Mesenchymal stem cell (in vitro differentiated cells and primary cell): ENCODE results near the gene KRT83.

Source experiments
- DNase-seq: peaks from one replicate; pipeline ENCODE4 v3.0.0-alpha.2; 2013
- H2AFZ ChIP-seq: one replicate; pipeline ENCODE4 v1.6.1; 2013; ENCODE audit warnings: low read depth, mild to moderate bottlenecking, control low read depth, inconsistent platforms, low read length, moderate library complexity
- H2AK5ac ChIP-seq: 2 replicates; pipeline ENCODE4 v1.6.1; 2013; ENCODE audit warnings: low read length, moderate library complexity, mild to moderate bottlenecking, inconsistent platforms; ENCODE audit not compliant: severe bottlenecking
- H2BK120ac ChIP-seq: one replicate; pipeline ENCODE4 v1.6.1; 2013; ENCODE audit warnings: low read depth, mild to moderate bottlenecking, inconsistent platforms, low read length, moderate library complexity
- H2BK12ac ChIP-seq, 2 experiments: one replicate each; pipeline ENCODE4 v1.6.1; 2013; ENCODE audit warnings: inconsistent platforms in 2 of 2, low read length in 2 of 2, mild to moderate bottlenecking in 2 of 2, moderate library complexity in 2 of 2, control low read depth in 1 of 2
- H2BK15ac ChIP-seq: one replicate; pipeline ENCODE4 v1.6.1; 2013; ENCODE audit warnings: mild to moderate bottlenecking, low read depth, inconsistent platforms; ENCODE audit not compliant: poor library complexity, severe bottlenecking
- H2BK5ac ChIP-seq: 2 replicates; pipeline ENCODE4 v1.6.1; 2013; ENCODE audit warnings: low read depth, mild to moderate bottlenecking, low read length, control low read depth, inconsistent platforms; ENCODE audit not compliant: poor library complexity, severe bottlenecking
- H3K14ac ChIP-seq, 2 experiments: one replicate each; pipeline ENCODE4 v1.6.1; 2013; ENCODE audit warnings: inconsistent platforms in 2 of 2, low read length in 2 of 2, control low read depth in 1 of 2, mild to moderate bottlenecking in 1 of 2, moderate library complexity in 1 of 2
- H3K18ac ChIP-seq, 2 experiments: one replicate each; pipeline ENCODE4 v1.6.1; 2013; ENCODE audit warnings: inconsistent platforms in 2 of 2, low read length in 2 of 2, control low read depth in 1 of 2, low read depth in 1 of 2, mild to moderate bottlenecking in 1 of 2
- H3K23ac ChIP-seq, 2 experiments: one replicate each; pipeline ENCODE4 v1.6.1; 2013; ENCODE audit warnings: inconsistent platforms in 2 of 2, low read length in 2 of 2, mild to moderate bottlenecking in 2 of 2, moderate library complexity in 2 of 2, control low read depth in 1 of 2
- H3K27ac ChIP-seq: 2 replicates; pipeline ENCODE4 v1.5.1; 2013; ENCODE audit warnings: mild to moderate bottlenecking, moderate library complexity, low read length, control low read depth, inconsistent platforms; ENCODE audit not compliant: poor library complexity, severe bottlenecking
- H3K27me3 ChIP-seq, 2 experiments: 2 replicates each; pipeline versions ENCODE4 v1.6.1 to v1.7.0; 2013; ENCODE audit warnings: low read length in 2 of 2, mild to moderate bottlenecking in 2 of 2, moderate library complexity in 2 of 2, control low read depth in 1 of 2, inconsistent platforms in 1 of 2; ENCODE audit not compliant: control insufficient read depth in 1 of 2, insufficient read depth in 1 of 2
- H3K36me3 ChIP-seq, 2 experiments: 2 replicates each; pipeline versions ENCODE4 v1.6.1 to v1.7.0; 2013; ENCODE audit warnings: low read length in 2 of 2, control low read depth in 1 of 2, inconsistent platforms in 1 of 2, low read depth in 1 of 2, mild to moderate bottlenecking in 1 of 2; ENCODE audit not compliant: insufficient read depth in 2 of 2, control insufficient read depth in 1 of 2
- H3K4ac ChIP-seq, 2 experiments: one replicate each; pipeline ENCODE4 v1.6.1; 2013; ENCODE audit warnings: inconsistent platforms in 2 of 2, low read length in 2 of 2, mild to moderate bottlenecking in 2 of 2, moderate library complexity in 2 of 2, control low read depth in 1 of 2, low read depth in 1 of 2
- H3K4me1 ChIP-seq: 2 replicates; pipeline ENCODE4 v1.6.1; 2013; ENCODE audit warnings: low read depth, low read length, control low read depth; ENCODE audit not compliant: control insufficient read depth, insufficient read depth
- H3K4me2 ChIP-seq: 2 replicates; pipeline ENCODE4 v1.6.1; 2013; ENCODE audit warnings: low read length, mild to moderate bottlenecking, inconsistent platforms; ENCODE audit not compliant: poor library complexity, severe bottlenecking
- H3K4me3 ChIP-seq, 2 experiments: 2 replicates each; pipeline versions ENCODE4 v1.5.1 to v1.7.0; 2013; ENCODE audit warnings: low read length in 2 of 2, mild to moderate bottlenecking in 2 of 2, control low read depth in 1 of 2, low read depth in 1 of 2; ENCODE audit not compliant: insufficient read depth in 1 of 2
- H3K79me1 ChIP-seq: replicated peaks from 2 replicates; pipeline ENCODE4 v1.6.1; 2013; ENCODE audit warnings: mild to moderate bottlenecking, control low read depth, low read length, inconsistent platforms; ENCODE audit not compliant: poor library complexity, severe bottlenecking
- H3K9ac ChIP-seq: 2 replicates; pipeline ENCODE4 v1.7.0; 2013; ENCODE audit warnings: mild to moderate bottlenecking, low read length, moderate library complexity
- H3K9me3 ChIP-seq: 2 replicates; pipeline ENCODE4 v1.7.0; 2013; ENCODE audit warnings: mild to moderate bottlenecking, low read length; ENCODE audit not compliant: control insufficient read depth
- H4K8ac ChIP-seq: one replicate; pipeline ENCODE4 v1.6.1; 2013; ENCODE audit warnings: inconsistent platforms, mild to moderate bottlenecking, low read length, moderate library complexity
- H4K91ac ChIP-seq: one replicate; pipeline ENCODE4 v1.6.1; 2013; ENCODE audit warnings: mild to moderate bottlenecking, low read length, inconsistent platforms
- WGBS: methylation state at CpG from one replicate; pipeline ENCODE4 v1.1.7; 2013; ENCODE audit warnings: mixed read lengths; 5-methylcytosine and 5-hydroxymethylcytosine counted together

The KRT83 gene

DNA sequence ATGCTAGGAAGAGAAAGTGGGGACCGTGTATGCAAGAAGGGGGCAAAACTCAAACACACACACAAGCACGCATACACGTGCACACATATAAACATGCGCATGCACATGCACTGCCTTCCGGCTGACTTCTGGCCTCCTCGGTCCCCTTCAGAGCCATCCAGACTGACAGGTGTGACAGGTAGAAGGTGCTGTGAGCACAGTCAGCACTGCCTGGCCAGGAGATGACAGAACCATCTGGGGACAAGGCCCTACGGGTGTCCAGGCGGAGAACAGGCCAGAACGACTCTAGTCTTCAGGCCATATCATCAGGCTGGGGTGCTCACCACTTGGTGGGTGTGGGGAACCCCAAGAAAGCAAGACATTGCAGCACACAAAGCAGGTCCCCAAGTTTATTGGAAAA is 7.3 kb downstream of the KRT83 start:
- no peak overlapping the region for H2BK15ac ChIP-seq
- no peak overlapping the region for H3K4ac ChIP-seq
- H4K91ac ChIP-seq, result no peak overlapping the region
- no peak overlapping the region for H3K18ac ChIP-seq
- H3K9me3 ChIP-seq, result no peaks in the 10 kb centered on the region
- no peak overlapping the region for H3K4me3 ChIP-seq
- no peak overlapping the region for H4K8ac ChIP-seq
- H3K36me3 ChIP-seq, result no peaks in the 10 kb centered on the region
- H3K4me2 ChIP-seq, result no peak overlapping the region
- H2BK12ac ChIP-seq, result no peak overlapping the region
- 90% methylated on average over 8 of the region's 9 CpGs for WGBS
- peaks cover 79 to 98% of the 10 kb centered on the region in 2 experiments for H3K27me3 ChIP-seq
- H3K79me1 ChIP-seq, result no peaks in the 10 kb centered on the region
- H3K27ac ChIP-seq, result no peak overlapping the region
- DNase-seq, result no peak
- no peaks in the 10 kb centered on the region for H3K4me1 ChIP-seq
- no peak overlapping the region for H3K14ac ChIP-seq
- H2AFZ ChIP-seq, result no peak overlapping the region
- no peak overlapping the region for H2BK5ac ChIP-seq
- H3K9ac ChIP-seq, result no peak overlapping the region
- H2AK5ac ChIP-seq, result no peak overlapping the region
- no peak overlapping the region for H2BK120ac ChIP-seq
- H3K23ac ChIP-seq, result no peak overlapping the region

DNA sequence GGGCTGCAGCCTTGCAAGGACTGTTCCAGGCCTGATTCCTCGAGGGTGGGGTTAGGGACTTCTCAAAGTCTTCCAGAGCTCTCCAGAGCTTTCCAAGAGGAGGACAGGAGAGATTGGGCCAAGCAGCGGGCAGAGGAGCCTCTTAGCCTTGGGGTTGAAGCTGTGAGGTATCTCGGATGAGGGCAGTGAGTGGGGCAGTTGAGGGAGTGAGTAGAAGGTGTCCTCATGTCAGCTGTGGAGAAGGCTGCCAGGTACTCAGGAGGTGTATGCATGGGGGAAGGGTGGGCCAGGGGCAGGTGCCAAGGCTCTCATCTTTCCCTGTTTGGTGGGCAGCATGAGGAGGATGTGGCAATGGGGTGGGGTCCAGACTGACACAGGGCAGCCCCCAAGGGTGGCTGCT is 7.7 kb downstream of the KRT83 start:
- WGBS, result 45% methylated on average over 3 of the region's 3 CpGs
- Histone ChIP-seq H4K91ac (no peak overlapping the region), H2BK120ac (no peak overlapping the region), H3K4ac (no peak overlapping the region), H3K27me3 (peaks cover 81 to 98% of the 10 kb centered on the region in 2 experiments), H3K36me3 (no peaks in the 10 kb centered on the region), H3K18ac (no peak overlapping the region), H3K9me3 (no peaks in the 10 kb centered on the region), H3K9ac (no peak overlapping the region), H2AK5ac (no peak overlapping the region), H2BK15ac (no peak overlapping the region), H3K27ac (no peak overlapping the region), H3K14ac (no peak overlapping the region), H3K4me3 (no peak overlapping the region), H2BK12ac (no peak overlapping the region), H3K4me2 (no peak overlapping the region), H2AFZ (no peak overlapping the region), H3K23ac (no peak overlapping the region), H3K79me1 (no peaks in the 10 kb centered on the region), H3K4me1 (peaks cover 1% of the 10 kb centered on the region), H4K8ac (no peak overlapping the region), H2BK5ac (no peak overlapping the region)
- no peak for DNase-seq

DNA sequence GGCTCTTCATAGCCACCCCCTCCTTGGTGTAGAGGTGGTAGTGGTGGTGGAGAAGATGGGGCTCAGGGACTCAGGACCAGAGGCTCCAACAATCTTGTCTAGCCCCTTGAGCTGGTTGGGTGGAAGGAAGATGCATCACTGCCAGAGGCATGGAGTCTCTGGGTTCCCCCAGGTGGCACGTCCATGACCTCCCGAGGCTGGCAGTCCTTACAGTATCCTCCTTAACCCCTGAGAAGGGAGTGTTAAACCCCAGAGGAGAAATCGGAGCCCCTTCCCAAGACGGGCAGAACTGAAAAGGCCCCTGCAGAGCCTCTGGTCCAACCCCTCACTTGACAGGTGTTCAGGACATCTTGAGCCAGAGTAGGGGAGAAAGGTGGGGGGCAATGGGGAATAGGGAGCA is 9.1 kb downstream of the KRT83 start:
- Histone ChIP-seq H2AFZ (no peak overlapping the region), H3K4me3 (no peak overlapping the region), H3K9ac (no peak overlapping the region), H2BK15ac (no peak overlapping the region), H3K18ac (no peak overlapping the region), H4K91ac (no peak overlapping the region), H3K79me1 (no peaks in the 10 kb centered on the region), H3K23ac (no peak overlapping the region), H2AK5ac (no peak overlapping the region), H3K14ac (no peak overlapping the region), H4K8ac (no peak overlapping the region), H2BK5ac (no peak overlapping the region), H3K27ac (no peak overlapping the region), H3K9me3 (no peaks in the 10 kb centered on the region), H3K36me3 (no peaks in the 10 kb centered on the region), H2BK12ac (no peak overlapping the region), H3K4me1 (peaks cover 8% of the 10 kb centered on the region), H3K27me3 (peaks cover 83 to 99% of the 10 kb centered on the region in 2 experiments), H3K4ac (no peak overlapping the region), H3K4me2 (no peak overlapping the region), H2BK120ac (no peak overlapping the region)
- WGBS, result 81% methylated on average over 4 of the region's 4 CpGs
- DNase-seq, result no peak

DNA sequence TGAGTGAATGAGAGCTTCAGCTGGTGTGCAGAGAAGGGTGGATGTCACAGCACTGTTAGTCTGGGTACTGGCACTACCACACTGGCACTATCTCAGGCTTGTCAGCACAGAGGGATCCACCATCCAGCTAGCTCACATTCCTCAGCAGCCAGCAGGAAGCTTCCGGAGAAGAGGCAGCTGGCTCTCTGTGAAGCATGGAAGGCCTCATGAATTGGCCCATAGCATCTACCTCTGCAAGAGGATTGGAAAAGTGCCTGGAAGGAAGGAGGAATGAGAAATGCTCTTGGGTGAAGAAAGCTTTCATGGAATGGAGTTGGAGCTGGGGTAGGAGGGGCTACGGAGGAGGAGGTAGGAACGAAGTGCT is 9.9 kb downstream of the KRT83 start:
- Histone ChIP-seq H2AK5ac (no peak overlapping the region), H3K4me2 (no peak overlapping the region), H3K4me1 (peaks cover 8% of the 10 kb centered on the region), H4K91ac (no peak overlapping the region), H3K79me1 (no peaks in the 10 kb centered on the region), H2BK15ac (no peak overlapping the region), H3K4ac (no peak overlapping the region), H3K27ac (no peak overlapping the region), H2BK120ac (no peak overlapping the region), H4K8ac (no peak overlapping the region), H2BK12ac (no peak overlapping the region), H3K36me3 (no peaks in the 10 kb centered on the region), H2BK5ac (no peak overlapping the region), H3K18ac (no peak overlapping the region), H3K4me3 (no peak overlapping the region), H3K9me3 (no peaks in the 10 kb centered on the region), H3K14ac (no peak overlapping the region), H3K9ac (no peak overlapping the region), H3K23ac (peak overlapping the region in 1 of 2 experiments; percentile 51), H2AFZ (no peak overlapping the region), H3K27me3 (peaks cover 92 to 99% of the 10 kb centered on the region in 2 experiments)
- DNase-seq, result no peak
- 94% methylated on average over 3 of the region's 3 CpGs for WGBS
